GM18502 (cell line): ENCODE results near the gene UNC13C.

Source experiments
- ATAC-seq: cut with Tn5 transposase; IDR thresholded peaks from one replicate; pipeline ENCODE4 v1.9.1; 2021; ENCODE audit warnings: mild to moderate bottlenecking; ENCODE audit not compliant: unreplicated experiment, poor library complexity

UNC13C gene

DNA sequence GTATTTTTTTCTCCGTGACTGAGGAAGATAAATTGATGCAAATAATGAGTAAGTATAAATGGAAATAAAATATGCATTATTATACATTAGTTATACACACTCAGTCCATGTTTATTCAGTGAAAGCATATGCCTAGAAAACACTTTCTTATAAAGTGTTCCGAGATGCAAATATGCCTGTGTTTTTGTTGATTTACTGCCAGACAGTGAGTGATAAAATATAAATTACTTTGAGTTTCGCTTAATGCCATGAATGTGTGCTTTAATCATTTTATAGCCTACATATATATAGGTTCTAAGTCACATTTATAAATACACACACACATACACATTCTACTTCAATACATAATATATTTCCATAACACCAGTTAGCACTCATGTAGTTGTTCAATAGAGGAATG lies 569.2 kb downstream of the UNC13C start:
- no peak for ATAC-seq

GRCh38 chr15:54550954-54551353 lies 572.7 kb downstream of the UNC13C start:
- no peak for ATAC-seq

DNA sequence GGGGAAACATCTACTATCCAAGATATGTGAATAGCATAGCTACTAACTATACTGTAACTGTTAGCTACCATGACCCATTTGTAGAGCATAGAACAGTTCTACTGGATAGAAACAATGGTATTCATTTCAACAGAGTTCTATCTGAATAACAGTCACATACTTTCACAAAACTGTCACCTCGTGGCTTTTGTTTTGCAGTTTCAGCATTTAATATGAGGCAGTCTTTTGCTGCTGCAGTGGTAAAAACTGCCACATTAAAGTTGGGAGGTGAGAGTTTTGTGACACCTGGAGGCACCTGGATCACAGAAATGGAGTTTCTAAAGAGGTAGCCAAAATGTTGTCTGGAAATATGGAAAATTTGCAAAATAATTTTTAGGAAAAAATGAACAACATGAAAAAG lies 578.0 kb downstream of the UNC13C start:
- no peak for ATAC-seq

GRCh38 chr15:54559405-54560069 lies 581.3 kb downstream of the UNC13C start:
- no peak for ATAC-seq

DNA sequence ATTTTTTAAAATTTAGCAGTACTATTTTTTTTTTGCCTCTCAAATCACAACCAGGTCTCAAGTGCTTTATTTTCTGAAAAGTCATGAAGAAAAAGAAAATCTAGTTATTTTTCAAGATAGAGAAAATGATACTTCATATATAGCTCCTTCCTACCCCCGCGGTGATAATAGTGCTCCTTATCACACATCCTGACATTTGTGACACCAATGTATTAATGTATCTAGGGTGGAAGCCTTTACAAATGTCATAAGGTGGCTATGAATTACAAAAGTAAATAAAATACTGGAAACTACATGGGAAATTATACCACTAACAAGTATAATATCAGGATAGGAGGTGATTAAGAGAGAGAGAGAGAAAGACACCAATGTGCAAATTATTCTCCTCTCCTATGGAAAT lies 582.2 kb downstream of the UNC13C start:
- ATAC-seq: no peak

- ATAC-seq: no peak
Observed at GRCh38 chr15:54564166-54564565, 585.9 kb downstream of the UNC13C start.

GRCh38 chr15:54566654-54567053 lies 588.4 kb downstream of the UNC13C start:
- ATAC-seq: no peak

DNA sequence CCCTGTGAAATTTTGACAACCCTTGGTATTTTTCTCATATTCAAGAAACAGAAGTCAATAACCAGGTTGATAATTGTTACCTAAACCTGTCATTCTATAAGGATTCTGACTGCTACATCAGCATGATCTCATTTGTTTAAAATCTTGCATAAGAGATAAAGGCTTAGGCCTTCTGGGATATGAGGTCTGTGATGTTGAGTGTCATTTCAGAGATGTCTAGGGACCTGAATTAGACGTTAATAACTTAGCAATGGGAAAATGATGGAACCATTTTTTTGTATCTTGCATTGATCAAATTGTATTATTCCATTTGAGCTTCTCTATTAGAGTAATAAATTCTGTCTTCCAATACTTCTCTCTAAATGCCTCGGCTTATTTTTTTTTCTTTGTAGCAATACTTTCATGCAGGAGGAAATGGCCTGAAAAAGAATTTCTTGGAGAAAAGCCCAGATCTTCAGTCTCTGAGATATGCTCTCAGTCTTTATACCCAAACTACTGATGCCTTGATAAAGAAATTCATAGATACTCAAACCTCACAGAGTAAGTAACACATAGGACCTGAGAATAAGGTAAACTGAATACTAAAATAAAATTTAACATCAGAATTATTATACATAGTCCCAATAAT lies 589.3 kb downstream of the UNC13C start:
- ATAC-seq: no peak

DNA sequence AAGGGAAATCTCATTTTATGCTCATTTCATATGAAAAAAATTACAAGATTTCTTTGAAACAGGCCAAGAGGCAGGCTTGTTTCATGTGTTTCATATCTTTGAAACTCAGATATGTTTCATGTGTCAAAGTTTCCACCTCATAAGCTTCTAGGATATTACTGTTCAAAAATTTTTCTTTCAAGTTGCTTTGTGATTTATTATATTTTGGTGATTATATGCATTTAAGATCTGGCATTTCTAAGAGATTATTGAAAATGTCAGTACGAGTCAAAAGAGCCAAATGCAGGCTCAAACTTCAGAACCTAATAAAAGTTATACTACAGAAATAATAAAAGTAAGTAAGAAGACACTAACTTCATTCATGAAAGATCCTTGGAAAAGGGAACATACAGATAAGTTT lies 590.1 kb downstream of the UNC13C start:
- no peak for ATAC-seq

DNA sequence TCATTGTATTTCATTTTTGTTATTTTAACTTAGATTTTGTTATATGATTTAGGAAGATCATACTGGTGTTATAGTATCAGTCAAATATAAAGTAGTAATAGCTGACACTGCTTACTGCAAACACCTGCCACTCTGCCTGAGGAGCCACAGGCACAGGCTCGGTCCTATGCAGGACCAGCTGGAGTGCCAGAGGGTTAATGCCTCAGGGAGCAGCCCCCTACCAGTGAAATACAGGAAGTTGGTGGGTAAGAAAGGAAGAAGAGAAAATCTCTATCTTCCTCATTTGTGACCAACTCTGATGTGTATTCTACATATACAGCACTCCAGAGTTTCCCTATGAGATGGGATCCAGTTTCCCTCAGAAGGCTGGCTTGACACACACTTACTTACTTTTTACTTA lies 593.3 kb downstream of the UNC13C start:
- no peak for ATAC-seq

- ATAC-seq: no peak
Observed at GRCh38 chr15:54575586-54575985, 597.3 kb downstream of the UNC13C start.

DNA sequence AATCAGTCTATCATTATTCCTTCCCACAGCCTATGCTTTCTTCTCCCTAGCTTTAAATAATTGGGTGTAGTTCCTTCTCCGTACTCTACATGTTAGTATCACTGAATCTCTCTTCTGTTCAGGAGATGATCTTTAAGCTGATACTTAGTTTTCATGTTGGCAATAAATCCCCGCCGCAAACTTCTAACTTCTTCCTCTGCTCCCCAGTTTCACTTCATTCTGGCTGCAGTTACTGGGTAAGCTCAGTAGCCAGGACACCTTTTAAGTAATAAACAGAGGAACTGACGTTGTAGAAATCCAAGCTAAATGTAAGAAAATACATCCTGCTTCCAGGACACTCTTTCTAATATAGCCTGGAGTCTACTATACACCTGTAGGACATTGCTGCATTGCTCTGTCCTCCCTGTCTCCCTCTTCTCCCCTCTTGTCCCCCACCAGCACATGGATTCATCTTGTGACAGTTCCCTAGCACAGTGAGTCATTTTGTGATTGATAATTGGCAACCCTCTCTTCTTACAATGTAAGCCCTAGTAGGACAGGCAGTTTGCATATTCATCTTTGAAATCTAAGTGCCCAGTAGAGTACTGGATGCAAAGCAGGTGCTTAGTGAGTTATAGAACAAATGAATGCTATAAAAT lies 598.2 kb downstream of the UNC13C start:
- ATAC-seq: no peak

- no peak for ATAC-seq
Observed at GRCh38 chr15:54577476-54578250, 599.4 kb downstream of the UNC13C start.

DNA sequence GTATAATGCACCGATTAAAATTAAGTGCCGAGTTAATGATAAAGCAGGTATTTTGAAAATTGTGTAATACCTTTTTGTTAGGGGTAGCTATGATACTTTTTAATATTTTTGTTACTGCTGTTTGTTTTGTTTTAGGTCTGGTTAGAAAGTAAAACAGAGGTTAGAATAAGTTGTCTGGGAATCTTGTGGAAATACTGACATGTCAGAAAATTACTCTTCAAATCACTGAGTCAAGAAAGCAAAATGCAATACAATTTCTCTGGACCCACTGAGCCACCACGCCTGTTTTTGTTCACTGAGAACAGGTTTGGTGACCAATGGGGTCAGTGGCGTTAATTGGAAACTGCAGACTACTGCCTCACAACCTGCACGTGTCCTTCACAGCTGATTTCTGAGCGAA lies 601.6 kb downstream of the UNC13C start:
- no peak for ATAC-seq

- ATAC-seq: no peak
Observed at GRCh38 chr15:54580643-54581042, 602.4 kb downstream of the UNC13C start.

DNA sequence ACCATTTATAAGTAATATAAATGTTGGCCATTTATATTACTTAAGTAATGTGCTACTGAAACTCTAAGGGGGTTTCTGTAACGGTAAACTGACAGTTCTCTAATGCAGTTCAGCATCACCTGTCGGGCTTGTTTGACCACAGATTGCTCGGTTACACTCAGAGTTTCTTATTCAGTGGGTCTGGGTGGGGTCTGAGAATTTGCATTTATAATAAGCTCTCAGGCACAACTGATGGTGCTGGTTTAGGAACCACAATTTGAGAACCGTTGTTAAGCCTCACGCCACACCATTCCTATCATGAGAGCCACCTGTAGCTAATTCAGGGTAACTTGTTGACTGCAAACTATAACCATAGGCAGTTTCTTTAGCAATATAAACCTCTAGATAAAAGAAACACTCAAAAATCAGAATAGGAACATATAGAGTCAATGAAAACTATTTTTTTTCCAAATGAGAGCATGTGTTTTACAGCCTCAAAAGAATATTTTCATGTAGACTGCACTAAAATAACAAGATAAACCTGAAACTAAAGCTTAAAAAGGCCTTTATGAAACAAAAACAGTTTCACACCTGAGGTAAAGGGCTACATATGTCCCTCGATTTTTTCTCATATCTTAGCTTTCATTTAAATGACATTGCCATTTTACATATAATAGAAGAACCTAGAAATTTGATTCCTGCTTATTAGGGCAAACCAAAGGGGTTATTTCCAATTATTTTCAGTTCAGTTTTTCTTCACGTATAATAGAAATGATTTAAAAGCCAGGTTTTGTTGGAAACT lies 604.8 kb downstream of the UNC13C start:
- peak; percentile 89 for ATAC-seq

DNA sequence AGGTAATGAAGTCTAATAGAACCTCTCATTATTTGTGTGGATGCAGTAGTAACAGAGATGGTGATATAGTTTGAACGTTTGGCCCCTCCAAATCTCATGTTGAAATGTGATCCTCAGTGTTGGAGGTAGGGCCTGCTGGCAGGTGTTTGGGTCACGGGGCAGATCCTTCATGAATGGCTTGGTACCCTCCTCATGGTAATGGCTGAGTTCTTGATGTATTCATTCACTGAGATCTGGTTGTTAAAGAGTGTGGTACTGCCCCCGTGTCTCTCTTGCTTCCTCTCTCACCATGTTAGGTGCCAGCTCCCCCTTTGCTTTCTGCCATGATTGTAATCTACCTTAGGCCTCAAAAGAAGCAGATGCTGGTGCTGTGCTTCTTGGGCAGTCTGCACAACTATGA lies 606.8 kb downstream of the UNC13C start:
- ATAC-seq: no peak

GRCh38 chr15:54594115-54594514 lies 615.9 kb downstream of the UNC13C start:
- no peak for ATAC-seq

DNA sequence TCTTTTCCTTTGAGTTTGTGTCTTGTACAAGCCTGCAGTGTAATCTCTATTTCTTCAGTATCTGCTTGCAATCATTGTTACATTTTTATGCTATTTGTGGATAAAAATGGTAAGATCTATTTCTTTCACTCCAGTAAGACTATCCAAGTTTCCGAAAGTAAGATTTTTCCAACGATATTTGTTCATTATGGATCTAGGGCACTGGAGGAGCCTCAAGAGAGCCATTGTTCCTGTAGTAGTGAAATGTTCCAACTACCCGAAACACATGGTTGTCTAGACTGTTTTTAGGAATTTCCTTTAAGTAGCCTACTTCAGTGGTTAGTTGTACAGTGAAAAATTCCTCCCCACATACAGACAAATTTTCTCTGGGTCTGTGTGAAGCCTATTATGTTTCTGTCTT lies 621.1 kb downstream of the UNC13C start:
- no peak for ATAC-seq

DNA sequence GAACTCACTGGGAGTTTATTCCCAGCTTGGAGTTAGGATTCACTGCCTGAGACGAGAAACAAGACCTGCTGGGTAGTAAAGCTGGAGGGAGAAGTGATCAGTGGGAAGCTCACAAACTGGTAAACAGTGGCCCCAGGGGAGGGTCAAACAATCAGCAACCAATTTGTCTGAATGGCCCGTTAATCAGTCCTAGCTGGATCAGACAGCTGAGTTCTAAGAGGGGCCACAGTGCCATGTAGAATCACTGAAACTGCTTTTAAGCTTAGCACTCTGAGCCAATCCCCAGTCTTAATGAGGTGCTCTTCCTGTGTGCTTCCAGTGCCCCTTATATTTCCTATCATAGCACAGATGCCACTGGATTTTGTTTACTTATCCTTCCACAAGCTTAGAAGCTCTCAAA lies 626.8 kb downstream of the UNC13C start:
- no peak for ATAC-seq
